A549 (cell line): ENCODE results near the gene SRMS. TPM values are rescaled to one million over a fixed set of nuclear protein-coding genes. Genes with fewer than 3 reads are reported as not detected.
A peak's percentile ranks its signal among the peaks of the same experiment; 100 is the strongest.

ENCODE experiments used
- ATAC-seq, 2 experiments: fragments of 200-7000 bp in 1 of 2; fragments of >200 bp in 1 of 2; cut with Nextera tagmentation in 1 of 2; cut with Tn5 transposase in 1 of 2; 3 replicates each; pipeline versions ENCODE4 v1.8.0 to v1.9.1; 2018 to 2020; ENCODE audit warnings: mild to moderate bottlenecking in 1 of 2, moderate library complexity in 1 of 2
- CTCF ChIA-PET: fragments of 300-600 bp; sonication (Branson Sonifier 250); formaldehyde crosslinking; extraction: SDS; loops from one replicate; lab custom pipeline; 2021; ENCODE audit warnings: antibody characterized with exemption, inconsistent platforms; lab: Yijun Ruan, JAX
- POLR2A ChIA-PET: fragments of 350-600 bp; formaldehyde crosslinking; extraction: SDS; loops from one replicate; lab custom pipeline; 2021; ENCODE audit warnings: antibody characterized with exemption, inconsistent platforms; lab: Yijun Ruan, JAX
- DNase-seq, 2 experiments: peaks; one replicate each; pipeline versions ENCODE4 v3.0.0 to v3.0.0-alpha.2; 2011 to 2016; ENCODE audit warnings: low read depth in 1 of 2, low spot score in 1 of 2
- FAIRE-seq: peaks from 2 replicates; lab custom pipeline; 2011; peaks lifted over from hg19 to GRCh38; lab: Jason Lieb, UNC
- H3K27ac ChIP-seq, 2 experiments: fragments of >200 bp; sonication (Bioruptor Twin); formaldehyde crosslinking; 3 replicates each; pipeline ENCODE4 v1.5.1; 2016 to 2017
- H3K4me1 ChIP-seq: fragments of >200 bp; sonication (Bioruptor Twin); formaldehyde crosslinking; 3 replicates; pipeline ENCODE4 v1.6.1; 2016
- H3K4me2 ChIP-seq: fragments of >200 bp; sonication (Bioruptor Twin); formaldehyde crosslinking; 3 replicates; pipeline ENCODE4 v1.6.1; 2016
- H3K4me3 ChIP-seq: fragments of >200 bp; sonication (Bioruptor Twin); formaldehyde crosslinking; 3 replicates; pipeline ENCODE4 v1.5.1; 2016
- H3K9me3 ChIP-seq: fragments of >200 bp; sonication (Bioruptor Twin); formaldehyde crosslinking; 3 replicates; pipeline ENCODE4 v1.6.1; 2016
- CBX8 ChIP-seq: fragments of 200-600 bp; sonication (generic); IDR thresholded peaks from 2 replicates; pipeline ENCODE4 v1.6.1; 2016
- CHD2 ChIP-seq: fragments of 150-350 bp; IDR thresholded peaks from 2 replicates; pipeline ENCODE4 v1.6.1; 2014; ENCODE audit warnings: low read length; ENCODE audit not compliant: partially characterized antibody
- EHF ChIP-seq: fragments of 250-450 bp; sonication (Bioruptor Pico); IDR thresholded peaks from 2 replicates; pipeline ENCODE4 v1.5.0; 2020; ENCODE audit warnings: mild to moderate bottlenecking
- EHMT2 ChIP-seq: fragments of 200-600 bp; sonication (generic); IDR thresholded peaks from 2 replicates; pipeline ENCODE4 v1.6.1; 2016; ENCODE audit warnings: antibody characterized with exemption, low read depth, mild to moderate bottlenecking, moderate library complexity
- EP300 ChIP-seq, 2 experiments: fragments of >200 bp; sonication (Bioruptor Twin); formaldehyde crosslinking; IDR thresholded peaks; 2 replicates in 1 of 2; 3 replicates in 1 of 2; pipeline ENCODE4 v1.6.1; 2016 to 2017
- ESRRA ChIP-seq: fragments of 150-350 bp; IDR thresholded peaks from 2 replicates; pipeline ENCODE4 v1.6.1; 2014; ENCODE audit warnings: mild to moderate bottlenecking, low read length, borderline replicate concordance
- FOSB ChIP-seq: fragments of 250-450 bp; sonication (Bioruptor Pico); IDR thresholded peaks from 2 replicates; pipeline ENCODE4 v1.5.0; 2020; ENCODE audit warnings: mild to moderate bottlenecking, moderate library complexity
- FOXS1 ChIP-seq: fragments of 250-450 bp; sonication (Bioruptor Pico); IDR thresholded peaks from 2 replicates; pipeline ENCODE4 v1.5.0; 2020; ENCODE audit warnings: mild to moderate bottlenecking, moderate library complexity
- HES2 ChIP-seq: fragments of >200 bp; sonication (Bioruptor Twin); formaldehyde crosslinking; IDR thresholded peaks from 2 replicates; pipeline ENCODE4 v1.6.1; 2016
- HEYL ChIP-seq: fragments of 250-450 bp; sonication (Bioruptor Pico); IDR thresholded peaks from 2 replicates; pipeline ENCODE4 v1.8.0; 2021; ENCODE audit warnings: mild to moderate bottlenecking, moderate library complexity
- HOXA7 ChIP-seq: fragments of 250-450 bp; sonication (Bioruptor Pico); IDR thresholded peaks from 2 replicates; pipeline ENCODE4 v1.5.0; 2020; ENCODE audit warnings: mild to moderate bottlenecking, moderate library complexity
- HOXB13 ChIP-seq: fragments of 250-450 bp; sonication (Bioruptor Pico); IDR thresholded peaks from 2 replicates; pipeline ENCODE4 v1.5.0; 2020; ENCODE audit warnings: low read depth, mild to moderate bottlenecking, moderate library complexity
- KDM1A ChIP-seq: fragments of 200-600 bp; sonication (generic); IDR thresholded peaks from 2 replicates; pipeline ENCODE4 v1.6.1; 2016; ENCODE audit warnings: low read depth, mild to moderate bottlenecking
- KDM5A ChIP-seq: fragments of 200-600 bp; sonication (generic); IDR thresholded peaks from 2 replicates; pipeline ENCODE4 v1.6.1; 2016; ENCODE audit warnings: antibody characterized with exemption, mild to moderate bottlenecking
- MAFK ChIP-seq: fragments of 450-650 bp; IDR thresholded peaks from 2 replicates; pipeline ENCODE4 v1.6.1; 2014; ENCODE audit not compliant: partially characterized antibody
- MAZ ChIP-seq: fragments of 150-350 bp; IDR thresholded peaks from 2 replicates; pipeline ENCODE4 v1.6.1; 2014; ENCODE audit warnings: antibody characterized with exemption, low read depth, low read length, borderline replicate concordance
- MYC ChIP-seq: IDR thresholded peaks from 2 replicates; pipeline ENCODE4 v1.6.1; 2012; ENCODE audit warnings: mild to moderate bottlenecking, inconsistent platforms, low read length, improper control_type of control experiment, borderline replicate concordance
- NR3C1 ChIP-seq: fragments of >200 bp; sonication (Bioruptor Twin); formaldehyde crosslinking; IDR thresholded peaks from 3 replicates; pipeline ENCODE4 v1.6.1; 2017
- PHF8 ChIP-seq: fragments of 200-600 bp; sonication (generic); IDR thresholded peaks from 2 replicates; pipeline ENCODE4 v1.6.1; 2016; ENCODE audit warnings: low read depth, mild to moderate bottlenecking, antibody characterized with exemption, moderate library complexity, borderline replicate concordance
- POLR2A ChIP-seq: IDR thresholded peaks from 2 replicates; pipeline ENCODE4 v1.6.1; 2012; ENCODE audit warnings: mild to moderate bottlenecking, low read length
- POLR2AphosphoS2 ChIP-seq: conservative IDR thresholded peaks from 2 replicates; pipeline ENCODE4 v1.6.1; 2012; ENCODE audit warnings: low read length, improper control_type of control experiment, inconsistent platforms
- RAD21 ChIP-seq, 2 experiments: fragments of >200 bp in 1 of 2; sonication (Bioruptor Twin) in 1 of 2; formaldehyde crosslinking in 1 of 2; IDR thresholded peaks in 1 of 2; conservative IDR thresholded peaks in 1 of 2; 2 replicates in 1 of 2; 3 replicates in 1 of 2; pipeline ENCODE4 v1.6.1; 2012 to 2018; ENCODE audit warnings: inconsistent platforms in 1 of 2
- RARB ChIP-seq: fragments of 250-450 bp; sonication (Bioruptor Pico); IDR thresholded peaks from 2 replicates; pipeline ENCODE4 v1.8.0; 2021; ENCODE audit warnings: mild to moderate bottlenecking, moderate library complexity
- RFX5 ChIP-seq: fragments of 450-650 bp; IDR thresholded peaks from 2 replicates; pipeline ENCODE4 v1.7.1; 2014; ENCODE audit warnings: antibody characterized with exemption, mild to moderate bottlenecking, moderate library complexity
- SMC3 ChIP-seq: fragments of >200 bp; sonication (Bioruptor Twin); formaldehyde crosslinking; IDR thresholded peaks from 3 replicates; pipeline ENCODE4 v1.6.1; 2018; ENCODE audit warnings: inconsistent platforms
- TP53 ChIP-seq: fragments of 250-450 bp; sonication (Bioruptor Pico); IDR thresholded peaks from 2 replicates; pipeline ENCODE4 v1.5.0; 2021; ENCODE audit warnings: mild to moderate bottlenecking, moderate library complexity
- USF2 ChIP-seq: fragments of 450-650 bp; IDR thresholded peaks from 2 replicates; pipeline ENCODE4 v1.6.1; 2014; ENCODE audit warnings: antibody characterized with exemption
- ZFP36 ChIP-seq: fragments of 450-650 bp; IDR thresholded peaks from 2 replicates; pipeline ENCODE4 v1.6.1; 2014; ENCODE audit warnings: borderline replicate concordance; ENCODE audit not compliant: partially characterized antibody
- ZSCAN20 ChIP-seq: fragments of 250-450 bp; sonication (Bioruptor Pico); IDR thresholded peaks from 2 replicates; pipeline ENCODE4 v1.8.0; 2022; ENCODE audit warnings: mild to moderate bottlenecking, moderate library complexity
- WGBS: methylation state at CpG from one replicate; pipeline ENCODE4 v1.1.6; 2017; ENCODE audit errors: missing lambda C conversion rate; 5-methylcytosine and 5-hydroxymethylcytosine counted together
- polyA plus RNA-seq, 4 experiments: library from polyadenylated mRNA; depleted of rRNA in 3 of 4; stranded (reverse); fragments of >200 nt; fragmentation: RNase III in 1 of 4; extraction: RNeasy Plus Mini Kit Qiagen cat#74134 plus additional on column Dnase treatment in 1 of 4; gene quantifications; 2 replicates in 3 of 4; 3 replicates in 1 of 4; pipeline ENCODE4 v1.2.3, GENCODE V29; 2011 to 2017

SRMS gene
- polyA plus RNA-seq, 2 of the 4 experiments (the other 2 are of a cell fraction), result not detected

GRCh38 chr20:63540417-63541186, 6.9 kb downstream of the SRMS start:
- DNase-seq, result no peak
- no peak for FAIRE-seq
- no peaks in the 10 kb centered on the region for H3K9me3 ChIP-seq
- H3K4me2 ChIP-seq, result no peak overlapping the region
- no peak overlapping the region for H3K4me3 ChIP-seq
- ATAC-seq, result no peak
- no peak for TF ChIP-seq ZFP36
- no peak for TF ChIP-seq MAZ
- TF ChIP-seq HOXB13 (CRISPR knock-in tag), result no peak
- no peak for TF ChIP-seq RAD21 (conservative IDR thresholded peaks at IDR 0.05 in 1 of 2, IDR thresholded peaks at IDR 0.05 in 1 of 2)
- no peak for TF ChIP-seq POLR2A
- no peak for TF ChIP-seq KDM1A
- TF ChIP-seq PHF8, result no peak
- TF ChIP-seq HES2, result no peak
- TF ChIP-seq HEYL (CRISPR knock-in tag), result no peak
- TF ChIP-seq EP300 (IDR thresholded peaks at IDR 0.05), result no peak
- TF ChIP-seq MAFK, result no peak
- TF ChIP-seq SMC3, result no peak
- no peak for TF ChIP-seq FOSB (CRISPR knock-in tag)
- POLR2A ChIA-PET, result no interaction called here
- CTCF ChIA-PET, result interaction anchor here (1.2 to 6.8 kb wide), 6 partner anchors 13 to 433 kb away, joined by 3 to 93 read pairs (median 28); partner anchors contain the start of gene FNDC11
- 58% methylated on average over 9 of the region's 49 CpGs for WGBS
- H3K4me1 ChIP-seq, result peaks cover 29% of the 10 kb centered on the region
- H3K27ac ChIP-seq, result no peak overlapping the region

GRCh38 chr20:63539441-63540370, 7.8 kb downstream of the SRMS start:
- CTCF ChIA-PET, result interaction anchor here (0.8 to 6.8 kb wide), 21 partner anchors 7 to 581 kb away, joined by 3 to 93 read pairs (median 17); partner anchors contain the start of genes FNDC11 and SRMS
- TF ChIP-seq ZFP36, result no peak
- no peak for TF ChIP-seq TP53
- no peak for TF ChIP-seq EP300 (IDR thresholded peaks at IDR 0.05)
- no peak for TF ChIP-seq ESRRA
- no peak for TF ChIP-seq POLR2AphosphoS2
- no peak for TF ChIP-seq FOSB (CRISPR knock-in tag)
- TF ChIP-seq HOXA7 (CRISPR knock-in tag), result no peak
- TF ChIP-seq EHF (CRISPR knock-in tag), result no peak
- no peak for TF ChIP-seq KDM5A
- TF ChIP-seq CBX8, result no peak
- no peak overlapping the region for H3K27ac ChIP-seq
- no peak overlapping the region for H3K4me3 ChIP-seq
- peaks cover 20% of the 10 kb centered on the region for H3K4me1 ChIP-seq
- H3K4me2 ChIP-seq, result no peak overlapping the region
- POLR2A ChIA-PET, result no interaction called here
- ATAC-seq (no peak), DNase-seq (no peak), FAIRE-seq (no peak)
- WGBS, result 86% methylated on average over 21 of the region's 29 CpGs
- no peaks in the 10 kb centered on the region for H3K9me3 ChIP-seq

GRCh38 chr20:63539092-63539430, 8.5 kb downstream of the SRMS start:
- H3K9me3 ChIP-seq, result no peaks in the 10 kb centered on the region
- ATAC-seq, result no peak
- no peak for FAIRE-seq
- TF ChIP-seq SMC3, result no peak
- no peak for TF ChIP-seq POLR2AphosphoS2
- no peak for TF ChIP-seq FOXS1 (CRISPR knock-in tag)
- no peak for TF ChIP-seq EHMT2
- TF ChIP-seq FOSB (CRISPR knock-in tag), result no peak
- no peak for TF ChIP-seq RARB
- no peak for TF ChIP-seq POLR2A
- no peak for TF ChIP-seq USF2
- TF ChIP-seq NR3C1, result no peak
- no peak for TF ChIP-seq MYC
- TF ChIP-seq ESRRA, result no peak
- no peak for TF ChIP-seq CHD2
- TF ChIP-seq HOXA7 (CRISPR knock-in tag), result no peak
- no peak for TF ChIP-seq HEYL (CRISPR knock-in tag)
- TF ChIP-seq ZSCAN20, result no peak
- TF ChIP-seq RFX5, result no peak
- no peak for TF ChIP-seq KDM1A
- TF ChIP-seq, all 56 proteins: peak for 0
- Histone ChIP-seq H3K4me3 (no peak overlapping the region), H3K27ac (peak overlapping the region in 1 of 2 experiments; percentile 97; a peak in 3 of 6 replicates), H3K4me1 (peaks cover 18% of the 10 kb centered on the region), H3K4me2 (no peak overlapping the region)
- ChIA-PET CTCF (interaction anchor here (0.8 to 6.8 kb wide), 35 partner anchors 8 to 581 kb away, joined by 3 to 93 read pairs (median 9); partner anchors contain the start of genes FNDC11, PPDPF, RTEL1 and SRMS), POLR2A (interaction anchor here (2.2 to 3.2 kb wide), 2 partner anchors 88 to 442 kb away, joined by 7 to 14 read pairs; partner anchors contain the start of genes GMEB2 and PRPF6)
- 94% methylated on average over 12 of the region's 12 CpGs for WGBS
- no peak for DNase-seq
